Lower leg skin (tissue), 3 donors: ENCODE measurements around the gene SRD5A1.

Experiments used
- CTCF ChIP-seq, 3 donors: fragments of 450-650 bp; IDR thresholded peaks; one replicate each; pipeline ENCODE4 v1.5.1; 2016; ENCODE audit warnings: antibody characterized with exemption in 3 of 3, mild to moderate bottlenecking in 3 of 3, moderate library complexity in 2 of 3
- POLR2A ChIP-seq, 2 donors: fragments of 450-650 bp; IDR thresholded peaks; one replicate each; pipeline ENCODE4 v1.6.1; 2016 to 2017; ENCODE audit warnings: antibody characterized with exemption in 2 of 2, mild to moderate bottlenecking in 1 of 2, moderate library complexity in 1 of 2

- TF ChIP-seq CTCF (IDR thresholded peaks at IDR 0.05): no peak
- no peak for TF ChIP-seq POLR2A (IDR thresholded peaks at IDR 0.05)
These were observed 39.8 kb downstream of the SRD5A1 start for GRCh38 chr5:6673031-6673430.
